ENCODE results near the gene CATSPERZ. TPM values are rescaled to one million over a fixed set of nuclear protein-coding genes. Genes with fewer than 3 reads are reported as not detected.

The CATSPERZ gene
- total and polyA plus RNA-seq, 9 of the 15 experiments (the other 6 are each of a cell fraction or from before 2014, with no cell fraction given), result 0.86 to 8.5 (median 3.5) TPM

GRCh38 chr11:64321026-64321425, 20.9 kb downstream of the CATSPERZ start:
- H3K79me2 ChIP-seq (ENCODE audit: control insufficient read depth, insufficient read depth, low read length), result peaks cover 24% of the 10 kb centered on the region
- 68% methylated on average over 5 of the region's 5 CpGs for WGBS (ENCODE audit: insufficient coverage, low coverage, missing lambda C conversion rate)
- TF ChIP-seq ETS2 (tag; IDR thresholded peaks at IDR 0.05; ENCODE audit: borderline replicate concordance, poor library complexity, severe bottlenecking) (no peak), ILF3 (IDR thresholded peaks at IDR 0.05; ENCODE audit: borderline replicate concordance) (no peak), NR4A1 (CRISPR knock-in tag; IDR thresholded peaks at IDR 0.05) (no peak), NR4A1 (tag; IDR thresholded peaks at IDR 0.05) (no peak), SAFB2 (IDR thresholded peaks at IDR 0.05; ENCODE audit: borderline replicate concordance, low read depth, low read length, severe bottlenecking) (no peak), ZBTB2 (IDR thresholded peaks at IDR 0.05) (peak; percentile 47; the same call in 1 of the 2 replicates)
- H3K27me3 ChIP-seq (ENCODE audit: control insufficient read depth in 2 of 2, insufficient read depth in 2 of 2, low read length in 2 of 2), result no peaks in the 10 kb centered on the region
- H3K9ac ChIP-seq (ENCODE audit: insufficient read depth in 1 of 2, low read depth in 2 of 2, low read length in 2 of 2), result peak overlapping the region in 1 of 2 experiments; percentile 57; a peak in 2 of 4 replicates
- no TSS peak for BruUV-seq (replicated peaks)
- no peaks in the 10 kb centered on the region for H3K9me3 ChIP-seq (replicated peaks; ENCODE audit: control insufficient read depth, insufficient read depth, low read depth, low read length)
- H3K27ac ChIP-seq (ENCODE audit: extremely low read depth, low read depth, low read length), result no peak overlapping the region
- no peak for ATAC-seq
- CTCF ChIA-PET (ENCODE audit: low intra/inter-chr PET ratio), result no interaction called here
- no peaks in the 10 kb centered on the region for H4K20me1 ChIP-seq (replicated peaks; ENCODE audit: control insufficient read depth, insufficient read depth, low read length)
- H3K4me2 ChIP-seq (ENCODE audit: insufficient read depth, low read length), result no peak overlapping the region
- no peak overlapping the region for H2AFZ ChIP-seq (ENCODE audit: low read depth, low read length)
- H3K36me3 ChIP-seq (ENCODE audit: control insufficient read depth, insufficient read depth, low read length), result peaks cover 38% of the 10 kb centered on the region; the same call in 1 of the 3 replicates
- H3K9me1 ChIP-seq (ENCODE audit: control insufficient read depth, insufficient read depth, low read length), result no peaks in the 10 kb centered on the region
- DNase-seq (ENCODE audit: extremely low read depth in 1 of 4, low spot score in 3 of 4), result no peak
- POLR2A ChIA-PET, result no interaction called here
- H3K4me3 ChIP-seq, result no peak overlapping the region
- H3K4me1 ChIP-seq (replicated peaks in 1 of 2; ENCODE audit: control insufficient read depth in 2 of 2, insufficient read depth in 2 of 2, low read length in 2 of 2), result peaks cover 10 to 51% of the 10 kb centered on the region in 2 experiments; a peak in 4 of 5 replicates
- intact Hi-C loops (cut with micrococcal nuclease), result no loop called here
- FAIRE-seq, result no peak
- in situ Hi-C loops (cut with MboI), result no loop called here
